ENCODE data around the gene GSG1.

Gene GSG1

GRCh38 chr12:13046964-13047363 lies 56.5 kb downstream of the GSG1 start:
- no peak for DNase-seq (ENCODE audit: low read depth)
- TF ChIP-seq MYC (IDR thresholded peaks at IDR 0.05; ENCODE audit: low read depth, low read length) (no peak), CTCF (IDR thresholded peaks at IDR 0.05; ENCODE audit: low read depth, low read length) (no peak), POLR2A (IDR thresholded peaks at IDR 0.05; ENCODE audit: extremely low read depth, insufficient read length) (no peak)
- TF ChIP-seq, protein P1, sequence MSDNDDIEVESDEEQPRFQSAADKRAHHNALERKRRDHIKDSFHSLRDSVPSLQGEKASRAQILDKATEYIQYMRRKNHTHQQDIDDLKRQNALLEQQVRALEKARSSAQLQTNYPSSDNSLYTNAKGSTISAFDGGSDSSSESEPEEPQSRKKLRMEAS (IDR thresholded peaks at IDR 0.05; ENCODE audit: low read depth, low read length), result no peak
- H3K4me3 ChIP-seq (ENCODE audit: low read depth, low read length), result no peak overlapping the region

DNA sequence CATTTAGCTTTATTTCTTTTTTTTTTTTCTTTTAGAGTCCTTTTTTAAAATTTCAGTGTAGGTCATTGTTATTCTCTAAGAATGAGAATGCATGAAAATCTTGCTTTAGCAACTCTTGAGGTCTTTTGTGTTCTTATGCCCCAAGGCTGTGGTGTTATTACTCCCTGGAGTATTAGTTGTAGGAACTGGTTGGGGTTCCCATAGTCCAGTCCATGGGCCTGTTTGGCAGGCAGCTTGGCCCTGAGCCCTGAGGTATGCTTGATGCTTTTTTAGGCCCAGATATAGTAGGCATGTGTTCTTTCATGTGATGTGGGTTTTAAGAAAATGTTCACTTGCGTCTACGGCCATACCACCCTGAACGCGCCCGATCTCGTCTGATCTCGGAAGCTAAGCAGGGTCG lies 57.7 kb downstream of the GSG1 start:
- no peak for DNase-seq (ENCODE audit: low read depth)
- H3K4me3 ChIP-seq (ENCODE audit: low read depth, low read length), result peak overlapping the region; percentile 14

DNA sequence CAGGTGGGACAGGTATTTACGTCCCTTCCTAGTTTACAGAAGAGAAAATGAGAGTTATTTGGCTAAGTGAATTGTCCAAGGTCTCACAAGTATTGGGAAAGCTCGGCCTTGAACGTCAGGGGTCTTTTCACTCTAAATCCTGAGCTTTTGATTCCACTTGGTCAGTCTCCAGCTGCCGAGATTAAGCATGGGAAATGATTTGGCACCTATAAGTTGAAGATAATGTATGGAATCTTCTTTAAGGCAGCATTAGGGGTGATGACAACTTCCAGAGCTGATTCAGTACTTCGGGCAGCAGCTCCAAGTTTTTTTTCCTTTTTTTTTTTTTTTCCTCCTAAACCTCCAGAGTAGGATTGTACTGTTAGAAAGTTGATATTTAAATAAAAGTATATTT lies 58.6 kb downstream of the GSG1 start:
- H3K4me3 ChIP-seq (ENCODE audit: low read depth, low read length), result peak overlapping the region; percentile 66
- DNase-seq (ENCODE audit: low read depth), result no peak
- TF ChIP-seq POLR2A (IDR thresholded peaks at IDR 0.05; ENCODE audit: extremely low read depth, insufficient read length) (no peak), CTCF (IDR thresholded peaks at IDR 0.05; ENCODE audit: low read depth, low read length) (no peak), MYC (IDR thresholded peaks at IDR 0.05; ENCODE audit: low read depth, low read length) (no peak)
- TF ChIP-seq, protein P1 (IDR thresholded peaks at IDR 0.05; ENCODE audit: low read depth, low read length), result no peak

More for the DNA sequence above, 57.7 kb downstream of the GSG1 start:
- TF ChIP-seq CTCF (IDR thresholded peaks at IDR 0.05; ENCODE audit: low read depth, low read length) (no peak), POLR2A (IDR thresholded peaks at IDR 0.05; ENCODE audit: extremely low read depth, insufficient read length) (no peak), MYC (IDR thresholded peaks at IDR 0.05; ENCODE audit: low read depth, low read length) (no peak)
- TF ChIP-seq, protein P1 (IDR thresholded peaks at IDR 0.05; ENCODE audit: low read depth, low read length), result no peak

DNA sequence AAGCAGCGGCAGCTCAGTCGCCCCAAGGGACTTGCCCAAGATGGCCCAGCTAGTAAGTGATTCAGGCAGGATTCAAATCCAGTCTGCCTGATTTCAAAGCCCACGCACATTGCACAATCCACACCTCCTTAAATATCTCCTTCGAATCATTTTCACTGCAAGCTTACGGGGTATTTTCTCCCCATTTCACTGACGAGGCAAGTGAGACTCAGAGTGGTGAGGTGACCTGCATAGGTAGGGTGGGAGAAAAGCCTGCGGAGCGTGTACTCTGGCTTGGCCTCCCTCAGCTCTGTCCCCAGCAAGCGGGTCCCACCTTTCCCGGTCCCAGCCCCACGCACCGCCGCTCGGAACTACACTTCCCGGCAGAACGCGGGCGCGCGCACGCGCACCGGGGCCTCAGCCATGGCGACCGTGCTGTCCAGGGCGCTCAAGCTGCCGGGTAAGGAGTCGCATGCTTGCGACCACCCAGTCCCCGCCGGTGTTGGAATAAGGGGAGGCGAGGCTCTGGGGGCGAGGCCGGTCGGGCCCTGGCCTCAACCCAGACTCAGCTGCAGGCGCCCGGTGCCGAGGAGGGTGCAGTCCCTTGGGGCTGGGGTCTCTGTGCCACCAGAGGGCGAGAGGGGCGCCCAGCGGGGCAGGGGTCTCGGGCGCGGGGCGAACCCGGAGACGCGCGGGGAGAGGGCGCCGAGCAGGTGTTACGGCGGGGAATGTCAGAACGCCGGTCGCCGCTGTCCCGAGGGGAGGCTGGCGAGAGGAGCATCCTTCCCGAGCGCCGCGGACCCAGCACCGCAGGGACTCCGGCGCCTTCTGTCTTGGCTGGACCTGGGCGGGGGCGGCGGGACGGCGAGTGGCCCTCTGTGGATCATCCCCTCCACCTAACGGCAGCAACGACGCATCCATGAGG lies 59.2 kb downstream of the GSG1 start, which contains the start of gene FAM234B:
FAM234B (plus strand) TSS at position 380 of the 904 bp plus-strand sequence; CDS start at position 403, 23 bp downstream.
- DNase-seq (ENCODE audit: low read depth), result peak; percentile 78
- peak within 1 kb of the TSS; percentile 66 for H3K4me3 ChIP-seq (ENCODE audit: low read depth, low read length)
- TF ChIP-seq CTCF (IDR thresholded peaks at IDR 0.05; ENCODE audit: low read depth, low read length) (peak; percentile 10), POLR2A (IDR thresholded peaks at IDR 0.05; ENCODE audit: extremely low read depth, insufficient read length) (peak; percentile 31), MYC (IDR thresholded peaks at IDR 0.05; ENCODE audit: low read depth, low read length) (no peak)
- TF ChIP-seq, protein P1 (IDR thresholded peaks at IDR 0.05; ENCODE audit: low read depth, low read length), result no peak

- DNase-seq (ENCODE audit: low read depth), result no peak
- H3K4me3 ChIP-seq (ENCODE audit: low read depth, low read length), result no peak overlapping the region
- no peak for TF ChIP-seq MYC (IDR thresholded peaks at IDR 0.05; ENCODE audit: low read depth, low read length)
- TF ChIP-seq, protein P1 (IDR thresholded peaks at IDR 0.05; ENCODE audit: low read depth, low read length), result no peak
- no peak for TF ChIP-seq CTCF (IDR thresholded peaks at IDR 0.05; ENCODE audit: low read depth, low read length)
- no peak for TF ChIP-seq POLR2A (IDR thresholded peaks at IDR 0.05; ENCODE audit: extremely low read depth, insufficient read length)
Measured at GRCh38 chr12:13042666-13043230, 60.7 kb downstream of the GSG1 start.
